K562 (cell line): ENCODE data around the gene CWF19L2. TPM values are rescaled to one million over a fixed set of nuclear protein-coding genes. Genes with fewer than 3 reads are reported as not detected.

Experiments used
- ATAC-seq: fragments of 200-7000 bp; cut with Tn5 transposase; 3 replicates; pipeline ENCODE4 v1.9.1; 2020; ENCODE audit warnings: moderate library complexity
- BruUV-seq: library from RNA; stranded (reverse); fragments of 400-500 nt; replicated peaks from 2 replicates; lab custom pipeline; 2021; lab: Mats Ljungman, UMichigan
- CTCF ChIA-PET: fragments of 300-600 bp; formaldehyde crosslinking; extraction: SDS; loops from one replicate; lab custom pipeline; 2021; ENCODE audit warnings: low intra/inter-chr PET ratio; lab: Yijun Ruan, JAX
- POLR2A ChIA-PET: fragments of 300-600, 350-650 bp; sonication (Branson Sonifier 250); formaldehyde crosslinking; extraction: SDS; loops from one replicate; lab custom pipeline; 2021; ENCODE audit warnings: antibody characterized with exemption, inconsistent platforms; lab: Yijun Ruan, JAX
- DNase-seq, 4 experiments: peaks; one replicate each; pipeline versions ENCODE4 v3.0.0 to v3.0.0-alpha.2; 2011 to 2018; ENCODE audit warnings: low spot score in 3 of 4, mixed read lengths in 3 of 4; ENCODE audit errors: extremely low read depth in 1 of 4
- FAIRE-seq: peaks from 2 replicates; lab custom pipeline; 2011; peaks lifted over from hg19 to GRCh38; lab: Jason Lieb, UNC
- H2AFZ ChIP-seq: 2 replicates; pipeline ENCODE4 v1.6.0; 2011; ENCODE audit warnings: low read depth, low read length, control low read depth, inconsistent platforms
- H3K27ac ChIP-seq: fragments of 200-600 bp; 3 replicates; pipeline ENCODE4 v1.8.0; 2011; ENCODE audit warnings: low read depth, mild to moderate bottlenecking, control low read depth, inconsistent platforms, low read length, moderate library complexity, mixed read lengths; ENCODE audit errors: extremely low read depth
- H3K27me3 ChIP-seq, 2 experiments: fragments of 300-600 bp in 1 of 2; 2 replicates in 1 of 2; 3 replicates in 1 of 2; pipeline versions ENCODE4 v1.6.0 to v1.8.0; 2011; ENCODE audit warnings: inconsistent platforms in 2 of 2, low read length in 2 of 2, mild to moderate bottlenecking in 1 of 2, mixed read lengths in 1 of 2, moderate library complexity in 1 of 2; ENCODE audit not compliant: control insufficient read depth in 2 of 2, insufficient read depth in 2 of 2
- H3K36me3 ChIP-seq: fragments of 300-600 bp; 3 replicates; pipeline ENCODE4 v1.8.0; 2011; ENCODE audit warnings: mild to moderate bottlenecking, low read length, inconsistent platforms; ENCODE audit not compliant: control insufficient read depth, insufficient read depth
- H3K4me1 ChIP-seq, 2 experiments: fragments of 200-600 bp in 1 of 2; replicated peaks in 1 of 2; 2 replicates in 1 of 2; 3 replicates in 1 of 2; pipeline versions ENCODE4 v1.5.1 to v1.8.0; 2011; ENCODE audit warnings: inconsistent platforms in 2 of 2, low read length in 2 of 2, mild to moderate bottlenecking in 1 of 2, mixed read lengths in 1 of 2, moderate library complexity in 1 of 2; ENCODE audit not compliant: control insufficient read depth in 2 of 2, insufficient read depth in 2 of 2
- H3K4me2 ChIP-seq: 2 replicates; pipeline ENCODE4 v1.6.1; 2011; ENCODE audit warnings: low read length, control low read depth, inconsistent platforms, mixed read lengths; ENCODE audit not compliant: insufficient read depth
- H3K4me3 ChIP-seq: fragments of 200-600 bp; sonication (generic), shearing (Covaris generic); 2 replicates; pipeline ENCODE4 v1.5.1; 2016; ENCODE audit warnings: control low read depth, inconsistent platforms
- H3K79me2 ChIP-seq: fragments of 200-600 bp; 3 replicates; pipeline ENCODE4 v1.8.0; 2011; ENCODE audit warnings: low read length, inconsistent platforms; ENCODE audit not compliant: control insufficient read depth, insufficient read depth
- H3K9ac ChIP-seq, 2 experiments: 2 replicates each; pipeline versions ENCODE4 v1.6.0 to v1.6.1; 2011; ENCODE audit warnings: low read depth in 2 of 2, low read length in 2 of 2, control low read depth in 1 of 2, inconsistent platforms in 1 of 2, mild to moderate bottlenecking in 1 of 2, mixed read lengths in 1 of 2; ENCODE audit not compliant: insufficient read depth in 1 of 2
- H3K9me1 ChIP-seq: one replicate; pipeline ENCODE4 v1.6.0; 2011; ENCODE audit warnings: inconsistent platforms, mild to moderate bottlenecking, low read length, moderate library complexity; ENCODE audit not compliant: control insufficient read depth, insufficient read depth
- H3K9me3 ChIP-seq: replicated peaks from 2 replicates; pipeline ENCODE4 v1.5.1; 2011; ENCODE audit warnings: low read depth, low read length, inconsistent platforms; ENCODE audit not compliant: control insufficient read depth, insufficient read depth
- H4K20me1 ChIP-seq: replicated peaks from 2 replicates; pipeline ENCODE4 v1.6.1; 2011; ENCODE audit warnings: low read length, inconsistent platforms, mixed read lengths; ENCODE audit not compliant: control insufficient read depth, insufficient read depth
- USF1 ChIP-seq: sonication (generic); formaldehyde crosslinking; IDR thresholded peaks from 2 replicates; pipeline ENCODE4 v1.9.0; 2022; ENCODE audit warnings: mild to moderate bottlenecking, missing genetic modification reagents
- ZBTB7A ChIP-seq: IDR thresholded peaks from 2 replicates; pipeline ENCODE4 v1.6.1; 2011; ENCODE audit warnings: low read depth, mild to moderate bottlenecking, low read length, moderate library complexity, borderline replicate concordance; ENCODE audit not compliant: control insufficient read depth
- ZNF668 ChIP-seq: fragments of 250-450 bp; sonication (Bioruptor Pico); IDR thresholded peaks from 2 replicates; pipeline ENCODE4 v1.8.0; 2022; ENCODE audit warnings: mild to moderate bottlenecking, inconsistent platforms
- WGBS: fragments of 100-300 bp; shearing (Covaris generic); methylation state at CpG from one replicate; pipeline ENCODE4 v1.1.6; 2016; ENCODE audit warnings: low coverage, mixed read lengths; ENCODE audit not compliant: insufficient coverage; ENCODE audit errors: missing lambda C conversion rate; 5-methylcytosine and 5-hydroxymethylcytosine counted together
- in situ Hi-C: fragments of 300-500 bp; cut with MboI; formaldehyde crosslinking; loops from 4 replicates; pipeline ENCODE4 v1.15.0; 2018; ENCODE audit warnings: inconsistent platforms, mixed read lengths
- intact Hi-C: fragments of 100-400 bp; cut with micrococcal nuclease; formaldehyde crosslinking; loops from 2 replicates; pipeline ENCODE4 v1.14.2; 2022
- polyA plus RNA-seq, 8 experiments: library from polyadenylated mRNA; depleted of rRNA in 4 of 8; stranded (reverse) in 5 of 8; unstranded in 3 of 8; fragments of >200 nt; fragmentation: Nextera tagmentation in 2 of 8; fragmentation: Illumina TruSeq in 1 of 8; extraction: Ambion mirVana in 2 of 8; extraction: Trizol in 1 of 8; gene quantifications; 2 replicates each; pipeline versions ENCODE4 v1.2.1 to v1.2.3, GENCODE V29; 2011 to 2014; ENCODE audit warnings: inconsistent platforms in 1 of 8, missing spikeins in 1 of 8
- total RNA-seq, 7 experiments: library from RNA; depleted of rRNA in 6 of 7; stranded (reverse); fragments of >200 nt in 6 of 7; fragmentation: Illumina TruSeq in 2 of 7; extraction: Trizol in 2 of 7; gene quantifications; 2 replicates each; pipeline versions ENCODE4 v1.2.1 to v1.2.3, GENCODE V29; 2011 to 2021; ENCODE audit warnings: low replicate concordance in 1 of 7
- TF ChIP-seq, protein P1 (sequence below), 2 experiments: fragments of 450-650 bp in 1 of 2; sonication (generic) in 1 of 2; formaldehyde crosslinking in 1 of 2; IDR thresholded peaks; 2 replicates each; pipeline versions ENCODE4 v1.7.1 to v1.9.0; 2016 to 2022; ENCODE audit warnings: inconsistent platforms in 1 of 2, mild to moderate bottlenecking in 1 of 2, missing genetic modification reagents in 1 of 2

The CWF19L2 gene
- total and polyA plus RNA-seq, 9 of the 15 experiments (the other 6 are each of a cell fraction or from before 2014, with no cell fraction given) = 4.7 to 23.3 (median 10.2) TPM

GRCh38 chr11:107384144-107384852 lies 73.3 kb downstream of the CWF19L2 start:
- TF ChIP-seq ZNF668 (CRISPR knock-in tag) = no peak
- TF ChIP-seq ZBTB7A = no peak
- TF ChIP-seq USF1 (CRISPR knock-in tag) = no peak
- TF ChIP-seq, protein P1, sequence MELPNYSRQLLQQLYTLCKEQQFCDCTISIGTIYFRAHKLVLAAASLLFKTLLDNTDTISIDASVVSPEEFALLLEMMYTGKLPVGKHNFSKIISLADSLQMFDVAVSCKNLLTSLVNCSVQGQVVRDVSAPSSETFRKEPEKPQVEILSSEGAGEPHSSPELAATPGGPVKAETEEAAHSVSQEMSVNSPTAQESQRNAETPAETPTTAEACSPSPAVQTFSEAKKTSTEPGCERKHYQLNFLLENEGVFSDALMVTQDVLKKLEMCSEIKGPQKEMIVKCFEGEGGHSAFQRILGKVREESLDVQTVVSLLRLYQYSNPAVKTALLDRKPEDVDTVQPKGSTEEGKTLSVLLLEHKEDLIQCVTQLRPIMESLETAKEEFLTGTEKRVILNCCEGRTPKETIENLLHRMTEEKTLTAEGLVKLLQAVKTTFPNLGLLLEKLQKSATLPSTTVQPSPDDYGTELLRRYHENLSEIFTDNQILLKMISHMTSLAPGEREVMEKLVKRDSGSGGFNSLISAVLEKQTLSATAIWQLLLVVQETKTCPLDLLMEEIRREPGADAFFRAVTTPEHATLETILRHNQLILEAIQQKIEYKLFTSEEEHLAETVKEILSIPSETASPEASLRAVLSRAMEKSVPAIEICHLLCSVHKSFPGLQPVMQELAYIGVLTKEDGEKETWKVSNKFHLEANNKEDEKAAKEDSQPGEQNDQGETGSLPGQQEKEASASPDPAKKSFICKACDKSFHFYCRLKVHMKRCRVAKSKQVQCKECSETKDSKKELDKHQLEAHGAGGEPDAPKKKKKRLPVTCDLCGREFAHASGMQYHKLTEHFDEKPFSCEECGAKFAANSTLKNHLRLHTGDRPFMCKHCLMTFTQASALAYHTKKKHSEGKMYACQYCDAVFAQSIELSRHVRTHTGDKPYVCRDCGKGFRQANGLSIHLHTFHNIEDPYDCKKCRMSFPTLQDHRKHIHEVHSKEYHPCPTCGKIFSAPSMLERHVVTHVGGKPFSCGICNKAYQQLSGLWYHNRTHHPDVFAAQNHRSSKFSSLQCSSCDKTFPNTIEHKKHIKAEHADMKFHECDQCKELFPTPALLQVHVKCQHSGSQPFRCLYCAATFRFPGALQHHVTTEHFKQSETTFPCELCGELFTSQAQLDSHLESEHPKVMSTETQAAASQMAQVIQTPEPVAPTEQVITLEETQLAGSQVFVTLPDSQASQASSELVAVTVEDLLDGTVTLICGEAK (IDR thresholded peaks at IDR 0.05) = peak; percentile 79
- TF ChIP-seq, protein P1 (CRISPR knock-in tag; IDR thresholded peaks at IDR 0.05) = no peak
- TF ChIP-seq, all 486 proteins: peak for 1
- H4K20me1 ChIP-seq = no peaks in the 10 kb centered on the region
- ATAC-seq = no peak
- no peaks in the 10 kb centered on the region for H3K9me1 ChIP-seq
- intact Hi-C loops (no loop called here), in situ Hi-C loops (no loop called here)
- H3K79me2 ChIP-seq = no peaks in the 10 kb centered on the region
- WGBS = 16% methylated on average over 1 of the region's 1 CpG
- no peaks in the 10 kb centered on the region for H3K9me3 ChIP-seq
- no peak overlapping the region for H3K4me3 ChIP-seq
- peaks cover 3% of the 10 kb centered on the region; the same call in 1 of the 3 replicates for H3K36me3 ChIP-seq
- H2AFZ ChIP-seq = no peak overlapping the region
- no peaks in the 10 kb centered on the region for H3K27me3 ChIP-seq
- no peak for FAIRE-seq
- no peak for DNase-seq
- no peak overlapping the region for H3K9ac ChIP-seq
- BruUV-seq = no TSS peak
- no peaks in the 10 kb centered on the region for H3K4me1 ChIP-seq
- POLR2A ChIA-PET = no interaction called here
- no peak overlapping the region for H3K4me2 ChIP-seq
- no peak overlapping the region for H3K27ac ChIP-seq
- CTCF ChIA-PET = no interaction called here
